K562 (cell line): ENCODE data around the gene RELL1. TPM values are rescaled to one million over a fixed set of nuclear protein-coding genes. Genes with fewer than 3 reads are reported as not detected.

Source experiments
- ATAC-seq: fragments of 200-7000 bp; cut with Tn5 transposase; 3 replicates; pipeline ENCODE4 v1.9.1; 2020; ENCODE audit warnings: moderate library complexity
- BruUV-seq: library from RNA; stranded (reverse); fragments of 400-500 nt; replicated peaks from 2 replicates; lab custom pipeline; 2021; lab: Mats Ljungman, UMichigan
- CTCF ChIA-PET: fragments of 300-600 bp; formaldehyde crosslinking; extraction: SDS; loops from one replicate; lab custom pipeline; 2021; ENCODE audit warnings: low intra/inter-chr PET ratio; lab: Yijun Ruan, JAX
- POLR2A ChIA-PET: fragments of 300-600, 350-650 bp; sonication (Branson Sonifier 250); formaldehyde crosslinking; extraction: SDS; loops from one replicate; lab custom pipeline; 2021; ENCODE audit warnings: antibody characterized with exemption, inconsistent platforms; lab: Yijun Ruan, JAX
- DNase-seq, 4 experiments: peaks; one replicate each; pipeline versions ENCODE4 v3.0.0 to v3.0.0-alpha.2; 2011 to 2018; ENCODE audit warnings: low spot score in 3 of 4, mixed read lengths in 3 of 4; ENCODE audit errors: extremely low read depth in 1 of 4
- FAIRE-seq: peaks from 2 replicates; lab custom pipeline; 2011; peaks lifted over from hg19 to GRCh38; lab: Jason Lieb, UNC
- H2AFZ ChIP-seq: 2 replicates; pipeline ENCODE4 v1.6.0; 2011; ENCODE audit warnings: low read depth, low read length, control low read depth, inconsistent platforms
- H3K27ac ChIP-seq: fragments of 200-600 bp; 3 replicates; pipeline ENCODE4 v1.8.0; 2011; ENCODE audit warnings: low read depth, mild to moderate bottlenecking, control low read depth, inconsistent platforms, low read length, moderate library complexity, mixed read lengths; ENCODE audit errors: extremely low read depth
- H3K27me3 ChIP-seq, 2 experiments: fragments of 300-600 bp in 1 of 2; 2 replicates in 1 of 2; 3 replicates in 1 of 2; pipeline versions ENCODE4 v1.6.0 to v1.8.0; 2011; ENCODE audit warnings: inconsistent platforms in 2 of 2, low read length in 2 of 2, mild to moderate bottlenecking in 1 of 2, mixed read lengths in 1 of 2, moderate library complexity in 1 of 2; ENCODE audit not compliant: control insufficient read depth in 2 of 2, insufficient read depth in 2 of 2
- H3K36me3 ChIP-seq: fragments of 300-600 bp; 3 replicates; pipeline ENCODE4 v1.8.0; 2011; ENCODE audit warnings: mild to moderate bottlenecking, low read length, inconsistent platforms; ENCODE audit not compliant: control insufficient read depth, insufficient read depth
- H3K4me1 ChIP-seq, 2 experiments: fragments of 200-600 bp in 1 of 2; replicated peaks in 1 of 2; 2 replicates in 1 of 2; 3 replicates in 1 of 2; pipeline versions ENCODE4 v1.5.1 to v1.8.0; 2011; ENCODE audit warnings: inconsistent platforms in 2 of 2, low read length in 2 of 2, mild to moderate bottlenecking in 1 of 2, mixed read lengths in 1 of 2, moderate library complexity in 1 of 2; ENCODE audit not compliant: control insufficient read depth in 2 of 2, insufficient read depth in 2 of 2
- H3K4me2 ChIP-seq: 2 replicates; pipeline ENCODE4 v1.6.1; 2011; ENCODE audit warnings: low read length, control low read depth, inconsistent platforms, mixed read lengths; ENCODE audit not compliant: insufficient read depth
- H3K4me3 ChIP-seq: fragments of 200-600 bp; sonication (generic), shearing (Covaris generic); 2 replicates; pipeline ENCODE4 v1.5.1; 2016; ENCODE audit warnings: control low read depth, inconsistent platforms
- H3K79me2 ChIP-seq: fragments of 200-600 bp; 3 replicates; pipeline ENCODE4 v1.8.0; 2011; ENCODE audit warnings: low read length, inconsistent platforms; ENCODE audit not compliant: control insufficient read depth, insufficient read depth
- H3K9ac ChIP-seq, 2 experiments: 2 replicates each; pipeline versions ENCODE4 v1.6.0 to v1.6.1; 2011; ENCODE audit warnings: low read depth in 2 of 2, low read length in 2 of 2, control low read depth in 1 of 2, inconsistent platforms in 1 of 2, mild to moderate bottlenecking in 1 of 2, mixed read lengths in 1 of 2; ENCODE audit not compliant: insufficient read depth in 1 of 2
- H3K9me1 ChIP-seq: one replicate; pipeline ENCODE4 v1.6.0; 2011; ENCODE audit warnings: inconsistent platforms, mild to moderate bottlenecking, low read length, moderate library complexity; ENCODE audit not compliant: control insufficient read depth, insufficient read depth
- H3K9me3 ChIP-seq: replicated peaks from 2 replicates; pipeline ENCODE4 v1.5.1; 2011; ENCODE audit warnings: low read depth, low read length, inconsistent platforms; ENCODE audit not compliant: control insufficient read depth, insufficient read depth
- H4K20me1 ChIP-seq: replicated peaks from 2 replicates; pipeline ENCODE4 v1.6.1; 2011; ENCODE audit warnings: low read length, inconsistent platforms, mixed read lengths; ENCODE audit not compliant: control insufficient read depth, insufficient read depth
- NR2C1 ChIP-seq, 2 experiments: fragments of 450-650 bp; IDR thresholded peaks; 2 replicates each; pipeline ENCODE4 v1.6.1; 2017; ENCODE audit warnings: mild to moderate bottlenecking in 2 of 2, antibody characterized with exemption in 1 of 2, inconsistent platforms in 1 of 2, missing compliant biosample characterization in 1 of 2, missing genetic modification characterization in 1 of 2
- SREBF2 ChIP-seq: sonication (generic); formaldehyde crosslinking; IDR thresholded peaks from 2 replicates; pipeline ENCODE4 v1.4.0; 2020; ENCODE audit warnings: mild to moderate bottlenecking, missing genetic modification reagents
- TAF9B ChIP-seq: fragments of 450-650 bp; IDR thresholded peaks from 2 replicates; pipeline ENCODE4 v1.6.1; 2018; ENCODE audit warnings: mild to moderate bottlenecking; ENCODE audit not compliant: partially characterized antibody
- ZBTB40 ChIP-seq, 2 experiments: fragments of 450-650 bp in 1 of 2; sonication (generic) in 1 of 2; formaldehyde crosslinking in 1 of 2; IDR thresholded peaks; 2 replicates each; pipeline versions ENCODE4 v1.7.1 to v1.9.0; 2016 to 2022; ENCODE audit warnings: inconsistent platforms in 1 of 2, mild to moderate bottlenecking in 1 of 2, missing genetic modification reagents in 1 of 2
- ZNF511 ChIP-seq: sonication (generic); formaldehyde crosslinking; IDR thresholded peaks from 2 replicates; pipeline ENCODE4 v1.8.0; 2022; ENCODE audit warnings: mild to moderate bottlenecking, missing genetic modification reagents
- ZNF785 ChIP-seq: fragments of 250-450 bp; sonication (Bioruptor Pico); IDR thresholded peaks from 2 replicates; pipeline ENCODE4 v1.4.0; 2020; ENCODE audit warnings: mild to moderate bottlenecking
- WGBS: fragments of 100-300 bp; shearing (Covaris generic); methylation state at CpG from one replicate; pipeline ENCODE4 v1.1.6; 2016; ENCODE audit warnings: low coverage, mixed read lengths; ENCODE audit not compliant: insufficient coverage; ENCODE audit errors: missing lambda C conversion rate; 5-methylcytosine and 5-hydroxymethylcytosine counted together
- in situ Hi-C: fragments of 300-500 bp; cut with MboI; formaldehyde crosslinking; loops from 4 replicates; pipeline ENCODE4 v1.15.0; 2018; ENCODE audit warnings: inconsistent platforms, mixed read lengths
- intact Hi-C: fragments of 100-400 bp; cut with micrococcal nuclease; formaldehyde crosslinking; loops from 2 replicates; pipeline ENCODE4 v1.14.2; 2022
- polyA plus RNA-seq, 8 experiments: library from polyadenylated mRNA; depleted of rRNA in 4 of 8; stranded (reverse) in 5 of 8; unstranded in 3 of 8; fragments of >200 nt; fragmentation: Nextera tagmentation in 2 of 8; fragmentation: Illumina TruSeq in 1 of 8; extraction: Ambion mirVana in 2 of 8; extraction: Trizol in 1 of 8; gene quantifications; 2 replicates each; pipeline versions ENCODE4 v1.2.1 to v1.2.3, GENCODE V29; 2011 to 2014; ENCODE audit warnings: inconsistent platforms in 1 of 8, missing spikeins in 1 of 8
- total RNA-seq, 7 experiments: library from RNA; depleted of rRNA in 6 of 7; stranded (reverse); fragments of >200 nt in 6 of 7; fragmentation: Illumina TruSeq in 2 of 7; extraction: Trizol in 2 of 7; gene quantifications; 2 replicates each; pipeline versions ENCODE4 v1.2.1 to v1.2.3, GENCODE V29; 2011 to 2021; ENCODE audit warnings: low replicate concordance in 1 of 7

The RELL1 gene
- total and polyA plus RNA-seq, 9 of the 15 experiments (the other 6 are each of a cell fraction or from before 2014, with no cell fraction given): 0.06 to 3.5 (median 1.7) TPM; not detected in 1

- 15% methylated on average over 2 of the region's 2 CpGs for whole genome bisulfite sequencing
- no peak for DNase-seq
These were observed 54.6 kb downstream of the RELL1 start for GRCh38 chr4:37631551-37631950.

GRCh38 chr4:37629713-37630112, 56.5 kb downstream of the RELL1 start:
- 20% methylated on average over 6 of the region's 6 CpGs for WGBS
- BruUV-seq: no TSS peak
- ChIA-PET POLR2A (interaction anchor here (1.1 kb wide), 1 partner anchor 9 kb away, joined by 4 read pairs; no protein-coding TSS in a partner anchor), CTCF (no interaction called here)
- Histone ChIP-seq H3K27ac (no peak overlapping the region), H3K4me1 (peaks cover 0 to 10% of the 10 kb centered on the region in 2 experiments; a peak in 2 of 5 replicates), H3K9ac (no peak overlapping the region), H3K9me3 (no peaks in the 10 kb centered on the region), H3K36me3 (no peaks in the 10 kb centered on the region), H3K79me2 (no peaks in the 10 kb centered on the region), H3K4me3 (no peak overlapping the region), H3K4me2 (no peak overlapping the region), H2AFZ (no peak overlapping the region), H3K27me3 (no peaks in the 10 kb centered on the region), H3K9me1 (no peaks in the 10 kb centered on the region), H4K20me1 (no peaks in the 10 kb centered on the region)
- no peak for DNase-seq
- ATAC-seq: no peak
- no peak for FAIRE-seq
- intact Hi-C loops (no loop called here), in situ Hi-C loops (no loop called here)
- TF ChIP-seq TAF9B (no peak), NR2C1 (IDR thresholded peaks at IDR 0.05) (no peak), NR2C1 (tag; IDR thresholded peaks at IDR 0.05) (peak; percentile 65; the same call in 1 of the 2 replicates), ZNF511 (CRISPR knock-in tag) (peak; percentile 54; the same call in 1 of the 2 replicates), ZBTB40 (IDR thresholded peaks at IDR 0.05) (no peak), ZBTB40 (CRISPR knock-in tag; IDR thresholded peaks at IDR 0.05) (no peak)

More at GRCh38 chr4:37631551-37631950, 54.6 kb downstream of the RELL1 start:
- Histone ChIP-seq H3K4me1 (peaks cover 0 to 10% of the 10 kb centered on the region in 2 experiments; a peak in 2 of 5 replicates), H3K4me3 (no peak overlapping the region), H3K27ac (no peak overlapping the region), H3K9ac (no peak overlapping the region), H2AFZ (no peak overlapping the region), H4K20me1 (no peaks in the 10 kb centered on the region), H3K36me3 (no peaks in the 10 kb centered on the region), H3K9me1 (no peaks in the 10 kb centered on the region), H3K27me3 (no peaks in the 10 kb centered on the region), H3K4me2 (no peak overlapping the region), H3K79me2 (no peaks in the 10 kb centered on the region), H3K9me3 (no peaks in the 10 kb centered on the region)
- ATAC-seq (no peak), FAIRE-seq (no peak)
- BruUV-seq: no TSS peak
- CTCF ChIA-PET: no interaction called here
- TF ChIP-seq SREBF2 (CRISPR knock-in tag) (no peak), ZNF785 (CRISPR knock-in tag) (no peak)
- POLR2A ChIA-PET: interaction anchor here (1.0 kb wide), 1 partner anchor 36 kb away, joined by 3 read pairs; no protein-coding TSS in a partner anchor
- in situ Hi-C loops: no loop called here
- intact Hi-C loops: no loop called here
